Immature natural killer cell (primary cell): Measurements from ENCODE around the gene CPPED1. TPM values are rescaled to one million over a fixed set of nuclear protein-coding genes. Genes with fewer than 3 reads are reported as not detected.

Experiments
- DNase-seq, 3 donors: peaks; one replicate each; pipeline ENCODE4 v3.0.0; 2022; ENCODE audit warnings: mixed read lengths in 1 of 3
- H3K27ac Mint-ChIP-seq, 6 donors: one replicate each; pipeline ENCODE4 v1.8.0; 2020; ENCODE audit warnings: mixed read lengths in 6 of 6, mild to moderate bottlenecking in 5 of 6, inconsistent platforms in 4 of 6, moderate library complexity in 3 of 6
- H3K27me3 Mint-ChIP-seq, 3 donors: one replicate each; pipeline ENCODE4 v1.8.0; 2020 to 2021; ENCODE audit warnings: low read depth in 3 of 3, mild to moderate bottlenecking in 3 of 3, mixed read lengths in 3 of 3, moderate library complexity in 3 of 3, inconsistent platforms in 1 of 3
- H3K36me3 Mint-ChIP-seq, 3 donors: one replicate each; pipeline ENCODE4 v1.8.0; 2020; ENCODE audit warnings: mixed read lengths in 3 of 3, inconsistent platforms in 2 of 3, mild to moderate bottlenecking in 2 of 3
- H3K4me1 Mint-ChIP-seq, 2 donors: one replicate each; pipeline ENCODE4 v1.8.0; 2020; ENCODE audit warnings: inconsistent platforms in 2 of 2, mild to moderate bottlenecking in 2 of 2, mixed read lengths in 2 of 2, moderate library complexity in 1 of 2
- H3K4me3 Mint-ChIP-seq, 5 donors: one replicate each; pipeline ENCODE4 v1.8.0; 2020; ENCODE audit warnings: mild to moderate bottlenecking in 5 of 5, mixed read lengths in 5 of 5, inconsistent platforms in 3 of 5, moderate library complexity in 3 of 5
- H3K9me3 Mint-ChIP-seq, 6 donors: one replicate each; pipeline ENCODE4 v1.8.0; 2020; ENCODE audit warnings: mild to moderate bottlenecking in 6 of 6, mixed read lengths in 6 of 6, inconsistent platforms in 4 of 6, moderate library complexity in 3 of 6
- polyA plus RNA-seq, 3 donors: library from polyadenylated mRNA; unstranded; fragments of 300-500 nt; fragmentation: Illumina TruSeq; gene quantifications; one replicate each; pipeline ENCODE4 v1.2.3, GENCODE V29; 2021

The CPPED1 gene
- polyA plus RNA-seq, 3 donors from 2014 or later: 10.0 to 15.4 (median 15.2) TPM

DNA sequence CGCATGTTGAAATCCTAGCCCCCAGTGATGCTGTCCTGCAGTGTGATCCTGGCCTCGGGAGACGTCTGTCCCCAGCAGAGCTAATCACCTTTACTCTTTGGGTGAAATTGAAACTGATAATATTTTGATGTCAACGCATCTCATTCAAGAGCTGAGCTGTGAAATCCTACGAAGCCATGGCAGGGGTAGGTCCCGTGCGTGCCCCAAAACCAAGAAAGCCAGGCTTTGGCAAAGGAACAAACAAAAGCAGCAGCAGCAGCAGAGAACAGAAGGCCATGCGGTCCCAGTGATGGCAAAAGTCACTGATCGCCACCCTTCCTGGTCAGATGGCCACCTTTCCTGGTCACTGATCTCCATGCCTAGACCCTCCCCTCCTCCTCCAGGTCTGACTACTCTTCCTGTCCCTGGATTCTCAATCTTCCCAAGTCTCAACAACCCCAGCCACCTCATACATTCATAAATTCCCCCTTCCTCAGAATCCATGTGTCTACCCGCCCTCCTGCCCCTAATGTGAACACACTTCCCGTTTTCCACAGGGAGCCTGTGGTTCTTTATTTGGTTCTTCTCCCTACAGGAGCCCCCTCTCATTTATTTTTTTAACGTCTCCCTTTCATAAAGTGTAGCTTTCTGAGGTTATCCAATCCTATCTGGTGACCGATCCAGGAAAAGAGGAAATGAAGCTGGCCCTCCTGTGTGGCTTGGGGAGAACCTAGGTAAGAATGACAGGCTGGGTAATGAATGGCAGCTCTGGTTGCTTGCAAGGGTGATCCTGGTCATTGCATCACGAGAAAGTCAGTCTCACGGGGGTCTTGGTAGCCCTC, 50.3 kb downstream of the CPPED1 start:
- Mint-ChIP-seq H3K4me3 (no peak overlapping the region), H3K4me1 (no peaks in the 10 kb centered on the region), H3K36me3 (peaks cover 0 to 4% (median 0%) of the 10 kb centered on the region in 3 donors), H3K27me3 (peaks cover 0 to 3% (median 0%) of the 10 kb centered on the region in 3 donors), H3K27ac (no peak overlapping the region), H3K9me3 (no peaks in the 10 kb centered on the region)
- no peak for DNase-seq

DNA sequence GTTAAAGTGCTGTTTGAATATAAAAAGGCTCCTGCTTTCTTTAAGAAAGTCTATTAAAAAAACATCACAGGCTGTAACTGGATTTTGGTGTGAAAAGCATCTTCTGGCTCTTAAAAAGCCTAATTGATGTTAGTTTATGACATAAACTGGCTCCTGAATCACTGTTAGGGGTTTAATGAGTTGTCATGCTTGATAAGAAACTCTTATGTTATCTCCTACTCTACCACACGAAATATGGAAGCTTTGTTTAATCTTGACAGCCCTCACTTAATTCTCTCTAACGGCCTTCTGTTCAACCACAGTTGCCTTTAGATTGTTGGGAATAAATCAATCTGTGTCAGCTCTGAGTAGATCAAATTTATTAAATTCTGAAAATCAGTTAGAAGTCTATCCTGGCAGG, 51.5 kb downstream of the CPPED1 start:
- no peak overlapping the region for H3K27ac Mint-ChIP-seq
- no peak for DNase-seq
- no peaks in the 10 kb centered on the region for H3K4me1 Mint-ChIP-seq
- peaks cover 0 to 4% (median 0%) of the 10 kb centered on the region in 3 donors for H3K36me3 Mint-ChIP-seq
- H3K27me3 Mint-ChIP-seq: peaks cover 0 to 3% (median 0%) of the 10 kb centered on the region in 3 donors
- no peak overlapping the region for H3K4me3 Mint-ChIP-seq
- no peaks in the 10 kb centered on the region for H3K9me3 Mint-ChIP-seq

DNA sequence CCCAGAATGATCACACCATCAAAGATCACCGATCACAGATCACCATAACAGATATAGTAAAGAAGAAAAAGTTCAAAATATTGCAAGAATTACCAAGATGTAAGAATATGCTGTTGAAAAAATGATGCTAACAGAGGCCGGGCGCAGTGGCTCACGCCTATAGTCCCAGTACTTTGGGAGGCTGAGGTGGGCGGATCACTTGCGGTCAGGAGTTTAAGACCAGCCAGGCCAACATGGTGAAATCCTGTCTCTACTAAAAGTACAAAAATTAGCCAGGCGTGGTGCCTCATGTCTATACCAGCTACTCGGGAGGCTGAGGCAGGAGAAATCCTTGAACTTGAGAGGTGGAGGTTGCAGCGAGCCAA, 53.2 kb downstream of the CPPED1 start:
- Mint-ChIP-seq H3K9me3 (no peaks in the 10 kb centered on the region), H3K4me1 (no peaks in the 10 kb centered on the region), H3K27ac (peak overlapping the region in 2 of 6 donors; percentile 10 to 25), H3K4me3 (peak overlapping the region in 1 of 5 donors; percentile 43), H3K27me3 (peaks cover 0 to 3% (median 1%) of the 10 kb centered on the region in 3 donors), H3K36me3 (peaks cover 0 to 7% (median 2%) of the 10 kb centered on the region in 3 donors)
- DNase-seq: no peak

DNA sequence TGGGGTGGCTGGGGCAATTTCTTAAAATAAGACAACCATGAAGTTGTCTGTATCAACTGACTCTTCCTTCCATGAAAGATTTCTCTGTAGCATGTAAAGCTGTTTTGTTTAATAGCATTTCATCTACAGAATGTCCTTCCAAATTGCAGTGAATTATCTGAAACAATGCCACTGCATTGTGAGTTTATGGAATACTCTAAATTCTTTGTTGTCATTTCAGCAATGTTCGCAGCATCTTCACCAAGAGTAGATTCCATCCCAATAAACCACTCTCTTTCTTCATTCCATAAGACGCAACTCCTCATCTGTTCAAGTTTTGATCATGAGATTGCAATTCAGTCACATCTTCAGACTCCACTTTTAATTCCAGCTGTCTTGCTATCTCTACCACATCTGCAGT, 54.6 kb downstream of the CPPED1 start:
- H3K27ac Mint-ChIP-seq: no peak overlapping the region
- peaks cover 4 to 11% (median 8%) of the 10 kb centered on the region in 3 donors for H3K36me3 Mint-ChIP-seq
- peaks cover 0 to 3% (median 2%) of the 10 kb centered on the region in 3 donors for H3K27me3 Mint-ChIP-seq
- DNase-seq: no peak
- no peaks in the 10 kb centered on the region for H3K4me1 Mint-ChIP-seq
- H3K4me3 Mint-ChIP-seq: no peak overlapping the region
- peaks cover 0 to 12% (median 5%) of the 10 kb centered on the region in 6 donors for H3K9me3 Mint-ChIP-seq

DNA sequence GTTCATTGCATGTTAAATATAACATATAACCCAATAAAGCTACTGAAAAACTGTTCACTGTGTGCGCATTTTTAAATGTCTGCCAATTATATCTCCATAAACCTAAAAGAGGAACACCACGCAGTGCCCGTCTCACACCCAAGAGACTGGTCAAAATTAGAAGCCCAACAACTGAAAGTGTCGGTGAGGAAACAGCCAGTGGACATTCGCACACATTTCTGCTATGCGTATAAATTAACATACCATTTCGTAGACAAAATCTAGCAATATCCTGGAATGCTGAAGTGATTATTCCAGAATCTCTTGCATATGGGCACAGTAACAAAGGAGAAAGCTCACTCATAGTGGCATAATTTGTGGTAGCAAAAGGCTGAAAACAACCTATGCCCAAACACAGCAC, 55.9 kb downstream of the CPPED1 start:
- H3K9me3 Mint-ChIP-seq: peaks cover 3 to 12% (median 5%) of the 10 kb centered on the region in 6 donors
- no peak for DNase-seq
- H3K4me3 Mint-ChIP-seq: no peak overlapping the region
- no peaks in the 10 kb centered on the region for H3K4me1 Mint-ChIP-seq
- H3K27ac Mint-ChIP-seq: no peak overlapping the region
- peaks cover 0 to 2% (median 1%) of the 10 kb centered on the region in 3 donors for H3K27me3 Mint-ChIP-seq
- H3K36me3 Mint-ChIP-seq: peaks cover 4 to 11% (median 8%) of the 10 kb centered on the region in 3 donors

DNA sequence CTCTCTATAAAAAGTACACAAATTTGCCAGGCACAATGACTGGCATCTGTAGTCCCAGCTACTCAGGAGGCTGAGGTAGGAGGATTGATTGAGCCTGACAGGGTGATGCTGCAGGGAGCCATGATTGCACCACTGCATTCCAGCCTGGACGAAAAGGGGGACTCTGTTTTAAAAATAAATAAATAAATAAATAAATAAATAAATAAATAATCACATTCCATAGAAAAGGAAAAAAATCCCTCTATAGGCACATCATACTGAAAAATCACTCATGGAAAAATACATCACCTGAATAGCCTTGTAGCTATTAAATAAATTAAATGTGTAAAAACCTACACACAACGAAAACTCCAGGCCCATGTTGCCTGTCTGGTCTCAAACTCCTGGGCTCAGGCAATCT, 56.4 kb downstream of the CPPED1 start:
- Mint-ChIP-seq H3K4me1 (no peaks in the 10 kb centered on the region), H3K27me3 (peaks cover 0 to 2% (median 1%) of the 10 kb centered on the region in 3 donors), H3K9me3 (peaks cover 3 to 12% (median 5%) of the 10 kb centered on the region in 6 donors), H3K4me3 (no peak overlapping the region), H3K36me3 (peaks cover 4 to 11% (median 8%) of the 10 kb centered on the region in 3 donors), H3K27ac (no peak overlapping the region)
- no peak for DNase-seq

DNA sequence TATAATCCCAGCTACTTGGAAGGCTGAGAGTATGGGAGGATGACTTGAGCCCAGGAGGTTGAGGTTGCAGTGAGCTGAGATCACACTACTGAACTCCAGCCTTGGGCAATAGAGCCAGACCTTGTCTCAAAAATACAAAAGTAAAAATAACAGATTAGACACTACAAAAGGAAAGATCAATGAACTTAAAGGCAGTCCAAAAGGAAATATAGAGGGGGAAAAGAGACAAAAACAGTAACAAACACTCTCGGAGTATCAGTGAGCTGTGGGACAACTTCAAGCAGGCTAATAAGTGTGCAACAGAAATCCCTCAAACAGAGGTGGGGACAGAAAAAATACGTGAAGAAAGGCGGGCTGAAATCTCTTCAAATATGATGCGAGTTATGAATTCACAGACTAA, 58.8 kb downstream of the CPPED1 start:
- H3K9me3 Mint-ChIP-seq: peaks cover 3 to 12% (median 6%) of the 10 kb centered on the region in 6 donors
- H3K4me3 Mint-ChIP-seq: no peak overlapping the region
- no peak overlapping the region for H3K27ac Mint-ChIP-seq
- peaks cover 0 to 4% (median 2%) of the 10 kb centered on the region in 3 donors for H3K27me3 Mint-ChIP-seq
- H3K36me3 Mint-ChIP-seq: peaks cover 4 to 15% (median 5%) of the 10 kb centered on the region in 3 donors
- no peaks in the 10 kb centered on the region for H3K4me1 Mint-ChIP-seq
- no peak for DNase-seq

DNA sequence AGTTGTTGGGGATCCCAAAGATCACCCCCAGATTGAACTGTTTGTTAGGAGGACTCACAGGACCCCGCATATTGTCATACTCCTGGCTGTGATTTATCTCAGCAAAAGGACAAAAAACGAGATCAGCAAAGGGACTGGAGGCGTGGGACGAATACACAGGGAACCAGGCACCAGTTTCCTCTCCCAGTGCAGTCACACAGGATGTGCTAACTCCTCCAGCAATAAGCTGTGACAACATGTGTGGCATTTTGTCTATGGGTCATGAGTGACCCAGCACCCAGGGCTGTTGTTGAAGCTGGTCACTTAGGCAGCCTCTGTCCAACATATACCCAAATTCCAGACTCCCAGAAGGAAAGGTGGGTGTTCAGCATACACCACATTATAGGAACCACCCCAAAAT, 60.9 kb downstream of the CPPED1 start:
- no peak overlapping the region for H3K4me3 Mint-ChIP-seq
- peaks cover 3 to 12% (median 6%) of the 10 kb centered on the region in 6 donors for H3K9me3 Mint-ChIP-seq
- no peak overlapping the region for H3K27ac Mint-ChIP-seq
- H3K36me3 Mint-ChIP-seq: peaks cover 7 to 21% (median 9%) of the 10 kb centered on the region in 3 donors
- DNase-seq: no peak
- peaks cover 0 to 5% (median 2%) of the 10 kb centered on the region in 3 donors for H3K27me3 Mint-ChIP-seq
- H3K4me1 Mint-ChIP-seq: no peaks in the 10 kb centered on the region

DNA sequence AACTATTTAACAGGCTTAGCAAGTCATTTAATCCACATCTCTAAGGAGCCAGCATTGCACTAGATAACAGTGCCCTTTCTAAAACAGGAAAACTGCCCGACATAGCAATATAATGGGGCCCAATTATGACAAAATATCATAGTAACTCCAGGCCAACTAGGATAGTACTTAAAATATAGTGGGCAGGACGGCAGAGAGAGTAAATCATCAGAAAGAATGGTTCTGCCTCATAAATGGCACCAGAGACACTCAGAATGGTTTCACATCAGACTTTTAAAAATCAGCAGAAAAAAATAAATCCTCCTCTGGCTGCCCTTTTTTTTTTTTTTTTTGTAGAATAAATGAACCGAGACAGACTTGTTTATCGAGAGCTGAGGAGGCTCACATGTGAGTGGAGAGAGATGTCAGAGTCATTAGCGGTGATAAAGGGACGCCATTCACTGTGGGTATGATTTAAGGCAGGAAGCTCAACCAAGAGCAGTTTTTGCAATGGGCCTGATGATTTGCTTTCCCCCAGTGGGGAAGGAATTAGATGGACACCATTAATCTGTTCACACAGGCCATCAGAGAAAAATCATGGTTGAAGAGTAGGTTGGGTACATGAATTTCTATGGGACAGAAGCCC, 62.6 kb downstream of the CPPED1 start:
- no peaks in the 10 kb centered on the region for H3K4me1 Mint-ChIP-seq
- peaks cover 3 to 12% (median 6%) of the 10 kb centered on the region in 6 donors for H3K9me3 Mint-ChIP-seq
- H3K27ac Mint-ChIP-seq: no peak overlapping the region
- no peak overlapping the region for H3K4me3 Mint-ChIP-seq
- H3K36me3 Mint-ChIP-seq: peaks cover 12 to 27% (median 18%) of the 10 kb centered on the region in 3 donors
- DNase-seq: no peak
- peaks cover 0 to 5% (median 2%) of the 10 kb centered on the region in 3 donors for H3K27me3 Mint-ChIP-seq

DNA sequence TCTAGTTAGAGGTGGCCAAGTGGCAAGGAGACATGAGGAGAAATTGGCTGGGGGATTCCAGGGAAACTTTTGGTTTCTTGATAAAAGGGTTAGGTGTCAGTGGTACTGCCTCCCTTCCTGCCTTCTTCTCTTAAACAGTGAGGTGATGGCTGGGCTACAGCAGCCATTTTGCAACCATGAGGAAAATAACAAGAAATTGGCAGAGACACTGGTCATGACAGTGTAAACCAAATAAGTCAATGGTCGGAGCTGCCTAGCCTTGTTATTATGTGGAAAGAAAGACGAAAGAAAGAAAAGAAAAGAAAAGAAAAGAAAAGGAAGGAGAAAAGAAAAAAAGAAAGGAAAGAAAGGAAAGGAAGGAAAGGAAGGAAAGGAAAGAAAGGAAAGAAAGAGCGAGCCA, 63.9 kb downstream of the CPPED1 start:
- peaks cover 0 to 5% (median 0%) of the 10 kb centered on the region in 3 donors for H3K27me3 Mint-ChIP-seq
- H3K9me3 Mint-ChIP-seq: peaks cover under 1 to 5% (median 3%) of the 10 kb centered on the region in 6 donors
- peaks cover 9 to 21% (median 13%) of the 10 kb centered on the region in 3 donors for H3K36me3 Mint-ChIP-seq
- H3K4me1 Mint-ChIP-seq: no peaks in the 10 kb centered on the region
- no peak for DNase-seq
- no peak overlapping the region for H3K27ac Mint-ChIP-seq
- no peak overlapping the region for H3K4me3 Mint-ChIP-seq

DNA sequence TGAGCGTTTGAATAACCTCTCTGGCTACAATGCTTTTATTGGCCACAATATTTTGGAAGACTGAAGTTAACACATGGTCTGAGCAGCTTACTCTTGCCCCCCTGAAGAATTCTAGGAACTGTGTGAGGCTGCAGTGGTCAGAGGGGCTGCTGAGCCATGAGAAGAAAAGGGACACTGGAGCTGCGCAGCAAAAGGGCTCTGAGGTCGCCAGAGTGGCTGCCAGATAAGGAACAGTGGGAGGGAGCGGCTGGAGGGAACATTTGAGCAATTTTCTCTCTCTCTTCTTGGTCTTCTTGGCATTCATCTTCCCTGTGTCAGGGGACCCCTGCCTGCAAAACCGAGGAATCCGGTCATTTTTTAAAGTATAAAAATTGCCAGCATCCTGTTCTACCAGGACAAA, 66.1 kb downstream of the CPPED1 start:
- Mint-ChIP-seq H3K27ac (no peak overlapping the region), H3K27me3 (peaks cover 0 to 4% (median 0%) of the 10 kb centered on the region in 3 donors), H3K36me3 (peaks cover 26 to 34% (median 27%) of the 10 kb centered on the region in 3 donors)

DNA sequence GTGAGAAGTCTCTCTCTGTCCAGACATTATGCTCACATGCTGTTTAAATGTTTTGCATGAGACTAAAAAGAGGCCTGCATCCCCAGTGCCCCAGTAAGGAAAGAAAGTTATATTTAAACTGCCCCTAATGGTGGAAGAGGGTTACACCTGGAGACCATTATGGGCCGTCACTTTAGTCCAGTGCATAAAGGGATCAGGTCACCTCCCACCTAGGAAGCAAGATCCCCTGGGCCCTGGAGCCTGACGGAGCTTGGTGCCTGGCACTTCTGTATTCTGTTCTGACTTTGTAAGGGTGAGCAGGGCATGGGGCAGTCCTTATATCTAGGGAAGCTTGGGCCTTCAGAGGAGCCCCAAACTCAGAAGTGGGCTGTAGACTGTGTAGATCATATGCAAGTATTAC, 67.9 kb downstream of the CPPED1 start:
- Mint-ChIP-seq H3K9me3 (peaks cover 7 to 30% (median 22%) of the 10 kb centered on the region in 6 donors), H3K27ac (no peak overlapping the region), H3K36me3 (peaks cover 32 to 37% (median 36%) of the 10 kb centered on the region in 3 donors), H3K4me1 (no peaks in the 10 kb centered on the region), H3K27me3 (peaks cover 0 to 2% (median 0%) of the 10 kb centered on the region in 3 donors), H3K4me3 (no peak overlapping the region)
- DNase-seq: no peak

More for the DNA sequence above, 66.1 kb downstream of the CPPED1 start:
- Mint-ChIP-seq H3K9me3 (peaks cover 6 to 18% (median 13%) of the 10 kb centered on the region in 6 donors), H3K4me3 (no peak overlapping the region), H3K4me1 (no peaks in the 10 kb centered on the region)
- no peak for DNase-seq

DNA sequence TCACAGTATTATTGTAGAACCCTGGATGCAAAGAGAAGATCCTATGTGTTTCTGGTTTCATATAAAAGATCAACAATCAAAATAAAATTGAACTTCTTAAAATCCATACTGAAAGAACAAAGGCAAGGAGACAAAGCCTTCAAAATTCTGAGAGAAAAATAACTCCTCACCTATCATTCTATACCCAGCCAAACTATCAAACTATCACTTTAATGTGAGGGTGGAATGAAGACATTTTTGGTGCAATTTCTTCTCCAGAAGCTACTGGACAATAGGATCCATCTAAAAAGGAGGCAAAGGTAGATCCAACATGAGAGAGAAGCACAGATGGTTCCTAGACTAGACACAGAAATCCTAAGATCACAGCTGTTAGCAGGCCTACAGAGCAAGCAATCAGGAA, 71.1 kb downstream of the CPPED1 start:
- Mint-ChIP-seq H3K27me3 (no peaks in the 10 kb centered on the region), H3K9me3 (peaks cover 16 to 36% (median 23%) of the 10 kb centered on the region in 6 donors), H3K36me3 (peaks cover 32 to 34% (median 32%) of the 10 kb centered on the region in 3 donors), H3K4me1 (no peaks in the 10 kb centered on the region), H3K4me3 (no peak overlapping the region), H3K27ac (no peak overlapping the region)
- DNase-seq: no peak

DNA sequence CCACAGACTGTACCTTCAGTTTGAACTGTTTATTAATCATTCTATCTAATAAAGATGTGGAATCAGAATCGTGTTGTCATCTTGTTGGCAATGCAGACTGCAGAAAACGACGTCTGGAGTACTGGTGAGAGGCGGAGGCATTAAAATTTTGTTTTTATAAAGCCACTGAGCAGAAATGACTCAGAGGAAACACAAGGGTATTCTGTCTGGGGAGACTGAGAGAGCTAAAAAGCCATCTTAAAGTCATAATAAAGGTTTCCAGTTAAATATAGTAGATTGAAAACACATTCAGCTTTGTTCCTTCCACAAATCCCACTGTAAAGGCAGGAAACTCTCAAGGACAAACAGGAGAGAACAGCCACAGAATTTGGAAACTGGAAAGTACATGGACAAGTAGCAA, 74.2 kb downstream of the CPPED1 start:
- no peak for DNase-seq
- Mint-ChIP-seq H3K27ac (no peak overlapping the region), H3K9me3 (peaks cover 16 to 32% (median 21%) of the 10 kb centered on the region in 6 donors), H3K36me3 (peaks cover 22 to 24% (median 24%) of the 10 kb centered on the region in 3 donors), H3K27me3 (no peaks in the 10 kb centered on the region), H3K4me1 (no peaks in the 10 kb centered on the region), H3K4me3 (no peak overlapping the region)
